Activated CD8-positive, alpha-beta T cell treated with anti-CD3 and anti-CD28 coated beads for 36 hours (primary cell): Measurements from ENCODE around the gene FRMD4B. TPM values are rescaled to one million over a fixed set of nuclear protein-coding genes. Genes with fewer than 3 reads are reported as not detected.

Experiments used
- ATAC-seq: fragments of 200-7000 bp; cut with Tn5 transposase; one replicate; pipeline ENCODE4 v1.10.0; 2021; ENCODE audit warnings: mild to moderate bottlenecking, moderate library complexity
- CTCF ChIA-PET: fragments of 350-600 bp; sonication (Branson Sonifier 250); formaldehyde crosslinking; loops from one replicate; lab custom pipeline; 2021; ENCODE audit warnings: antibody characterized with exemption; lab: Charles Lee
- POLR2A ChIA-PET: fragments of 350-600 bp; sonication (Branson Sonifier 250); formaldehyde crosslinking; loops from one replicate; lab custom pipeline; 2021; ENCODE audit warnings: antibody characterized with exemption; lab: Charles Lee
- DNase-seq: peaks from one replicate; pipeline ENCODE4 v3.0.0-alpha.2; 2020
- H3K27ac Mint-ChIP-seq: one replicate; pipeline ENCODE4 v1.8.0; 2021; ENCODE audit warnings: mild to moderate bottlenecking, mixed read lengths
- H3K27me3 Mint-ChIP-seq: one replicate; pipeline ENCODE4 v1.8.0; 2021; ENCODE audit warnings: mixed read lengths
- H3K36me3 Mint-ChIP-seq: one replicate; pipeline ENCODE4 v1.8.0; 2021; ENCODE audit warnings: low read depth, mixed read lengths
- H3K4me1 Mint-ChIP-seq: one replicate; pipeline ENCODE4 v1.8.0; 2021; ENCODE audit warnings: low read depth, mixed read lengths
- H3K4me3 Mint-ChIP-seq: one replicate; pipeline ENCODE4 v1.8.0; 2021; ENCODE audit warnings: mild to moderate bottlenecking, moderate library complexity, mixed read lengths
- H3K9me3 Mint-ChIP-seq: one replicate; pipeline ENCODE4 v1.8.0; 2021; ENCODE audit warnings: mixed read lengths
- intact Hi-C: fragments of 100-400 bp; cut with micrococcal nuclease; formaldehyde crosslinking; loops from one replicate; pipeline ENCODE4 v1.10.0; 2022
- total RNA-seq, 2 experiments: library from RNA; stranded (reverse); gene quantifications; one replicate each; pipeline ENCODE4 v1.2.3, GENCODE V29; 2021
- TF ChIP-seq, protein P1 (sequence below): fragments of 200-600 bp; IDR thresholded peaks from one replicate; pipeline ENCODE4 v1.8.0; 2022; ENCODE audit warnings: antibody characterized with exemption, mild to moderate bottlenecking

The FRMD4B gene
- total RNA-seq, 2 experiments from 2014 or later, result 11.7 to 11.8 TPM

DNA sequence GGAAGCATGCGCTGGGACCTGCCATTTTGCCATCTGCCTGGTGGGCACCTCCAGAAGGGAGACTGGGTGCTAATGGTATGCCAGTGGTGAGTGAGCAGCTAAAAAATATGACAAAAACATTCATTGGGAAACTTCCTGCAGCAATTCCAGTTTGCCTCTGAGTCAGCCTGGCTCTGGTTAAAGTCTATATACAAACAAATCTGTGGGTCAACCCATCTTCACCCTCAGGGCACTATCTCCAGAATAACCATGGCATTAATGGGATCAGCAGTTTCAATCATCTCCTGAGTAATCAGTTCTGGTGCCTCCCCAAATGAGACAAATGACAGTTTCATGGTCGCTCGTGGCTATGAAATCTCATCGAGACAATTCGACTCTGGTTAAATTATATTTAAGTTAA, 21.5 kb downstream of the FRMD4B start:
- H3K36me3 Mint-ChIP-seq, result no peaks in the 10 kb centered on the region
- POLR2A ChIA-PET, result no interaction called here

DNA sequence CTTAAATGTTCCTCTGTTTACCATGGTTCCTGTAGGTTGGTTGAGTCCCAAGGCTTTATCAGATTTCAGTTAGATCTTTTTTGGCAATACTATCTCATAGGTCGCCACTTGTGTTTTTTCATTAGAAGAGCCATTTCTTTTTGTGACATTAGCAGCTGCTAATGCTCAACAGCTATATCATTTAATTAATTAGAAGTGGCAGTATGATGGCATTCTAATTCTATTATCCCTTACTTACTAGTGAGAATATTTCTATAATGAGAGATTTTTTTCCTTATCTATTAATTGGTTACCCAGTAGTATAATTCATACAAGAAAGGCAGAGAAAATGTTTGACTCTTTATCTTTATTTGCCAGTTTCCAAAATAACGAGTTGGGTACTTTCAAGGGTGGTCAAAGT, 25.2 kb downstream of the FRMD4B start:
- no peak overlapping the region for H3K4me3 Mint-ChIP-seq
- no peak for DNase-seq
- ATAC-seq, result no peak
- no peaks in the 10 kb centered on the region for H3K27me3 Mint-ChIP-seq
- no peak overlapping the region for H3K27ac Mint-ChIP-seq
- no peaks in the 10 kb centered on the region for H3K36me3 Mint-ChIP-seq
- H3K9me3 Mint-ChIP-seq, result no peaks in the 10 kb centered on the region
- ChIA-PET POLR2A (interaction anchor here (0.6 kb wide), 1 partner anchor 17 kb away, joined by 4 read pairs; no protein-coding TSS in a partner anchor), CTCF (interaction anchor here (1.1 kb wide), 1 partner anchor 199 kb away, joined by 5 read pairs; no protein-coding TSS in a partner anchor)
- TF ChIP-seq, protein P1, sequence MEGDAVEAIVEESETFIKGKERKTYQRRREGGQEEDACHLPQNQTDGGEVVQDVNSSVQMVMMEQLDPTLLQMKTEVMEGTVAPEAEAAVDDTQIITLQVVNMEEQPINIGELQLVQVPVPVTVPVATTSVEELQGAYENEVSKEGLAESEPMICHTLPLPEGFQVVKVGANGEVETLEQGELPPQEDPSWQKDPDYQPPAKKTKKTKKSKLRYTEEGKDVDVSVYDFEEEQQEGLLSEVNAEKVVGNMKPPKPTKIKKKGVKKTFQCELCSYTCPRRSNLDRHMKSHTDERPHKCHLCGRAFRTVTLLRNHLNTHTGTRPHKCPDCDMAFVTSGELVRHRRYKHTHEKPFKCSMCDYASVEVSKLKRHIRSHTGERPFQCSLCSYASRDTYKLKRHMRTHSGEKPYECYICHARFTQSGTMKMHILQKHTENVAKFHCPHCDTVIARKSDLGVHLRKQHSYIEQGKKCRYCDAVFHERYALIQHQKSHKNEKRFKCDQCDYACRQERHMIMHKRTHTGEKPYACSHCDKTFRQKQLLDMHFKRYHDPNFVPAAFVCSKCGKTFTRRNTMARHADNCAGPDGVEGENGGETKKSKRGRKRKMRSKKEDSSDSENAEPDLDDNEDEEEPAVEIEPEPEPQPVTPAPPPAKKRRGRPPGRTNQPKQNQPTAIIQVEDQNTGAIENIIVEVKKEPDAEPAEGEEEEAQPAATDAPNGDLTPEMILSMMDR, result no peak
- H3K4me1 Mint-ChIP-seq, result no peaks in the 10 kb centered on the region
- intact Hi-C loops, result no loop called here

More for the DNA sequence above, 21.5 kb downstream of the FRMD4B start:
- Mint-ChIP-seq H3K27ac (no peak overlapping the region), H3K4me3 (no peak overlapping the region), H3K27me3 (no peaks in the 10 kb centered on the region), H3K4me1 (peaks cover 9% of the 10 kb centered on the region), H3K9me3 (no peaks in the 10 kb centered on the region)
- DNase-seq (no peak), ATAC-seq (no peak)
- TF ChIP-seq, protein P1, result no peak
- CTCF ChIA-PET, result interaction anchor here (1.1 to 1.3 kb wide), 2 partner anchors 58 to 399 kb away, joined by 3 read pairs; no protein-coding TSS in a partner anchor
- intact Hi-C loops, result no loop called here

DNA sequence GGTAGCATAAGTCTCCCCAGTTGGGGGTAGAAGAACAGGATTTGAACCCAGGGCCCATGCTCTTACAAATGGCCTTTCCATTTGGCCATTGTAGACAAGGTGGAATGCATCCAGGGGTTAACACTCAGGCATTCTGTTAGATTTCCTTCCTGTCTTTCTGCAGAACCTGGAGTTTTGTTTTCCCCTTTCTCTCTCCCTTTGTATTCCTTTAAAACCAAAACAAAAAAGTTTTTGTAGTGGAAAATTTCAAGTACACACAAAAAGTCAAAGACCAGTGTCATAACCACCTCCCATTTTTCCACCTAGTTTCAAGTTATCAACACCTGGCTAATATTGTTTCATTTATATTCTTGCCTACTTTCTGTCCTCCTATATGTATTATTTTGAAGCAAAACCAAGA, 26.0 kb downstream of the FRMD4B start:
- Mint-ChIP-seq H3K36me3 (no peaks in the 10 kb centered on the region), H3K4me3 (no peak overlapping the region), H3K9me3 (no peaks in the 10 kb centered on the region), H3K27me3 (peaks cover 2% of the 10 kb centered on the region), H3K27ac (no peak overlapping the region), H3K4me1 (no peaks in the 10 kb centered on the region)
- ATAC-seq (no peak), DNase-seq (no peak)
- ChIA-PET POLR2A (no interaction called here), CTCF (no interaction called here)
- TF ChIP-seq, protein P1, result no peak
- intact Hi-C loops, result no loop called here

DNA sequence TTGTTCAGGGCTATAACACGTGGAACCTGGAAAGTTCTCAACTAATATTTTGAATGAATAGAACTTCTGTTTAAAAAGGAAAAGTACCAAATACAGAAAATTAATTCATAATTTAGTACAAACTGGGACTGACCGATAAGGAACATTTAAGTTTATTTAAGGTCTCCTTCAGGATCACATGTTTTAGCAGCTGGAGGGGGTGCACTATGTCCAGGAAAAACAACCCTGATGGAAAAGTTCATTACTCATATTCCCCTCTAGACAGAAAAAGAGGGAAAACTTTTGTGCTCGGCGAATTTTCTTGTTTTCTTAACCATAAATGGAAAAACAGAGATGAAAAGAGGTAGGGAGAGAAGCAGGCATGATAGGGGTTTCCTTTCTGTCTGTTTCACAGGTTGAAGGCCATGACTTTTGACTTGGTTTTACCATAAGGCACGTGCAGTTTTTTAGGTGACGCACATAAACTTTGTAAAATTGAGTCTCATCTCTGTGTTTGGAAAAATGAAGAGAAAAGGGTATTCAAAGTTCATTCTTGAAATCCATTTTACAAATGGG, 26.5 kb downstream of the FRMD4B start:
- Mint-ChIP-seq H3K27me3 (peaks cover 3% of the 10 kb centered on the region), H3K4me1 (no peaks in the 10 kb centered on the region), H3K27ac (no peak overlapping the region), H3K36me3 (no peaks in the 10 kb centered on the region), H3K4me3 (no peak overlapping the region), H3K9me3 (no peaks in the 10 kb centered on the region)
- CTCF ChIA-PET, result no interaction called here
- POLR2A ChIA-PET, result no interaction called here
- intact Hi-C loops, result no loop called here
- DNase-seq (no peak), ATAC-seq (no peak)
- TF ChIP-seq, protein P1, result no peak

DNA sequence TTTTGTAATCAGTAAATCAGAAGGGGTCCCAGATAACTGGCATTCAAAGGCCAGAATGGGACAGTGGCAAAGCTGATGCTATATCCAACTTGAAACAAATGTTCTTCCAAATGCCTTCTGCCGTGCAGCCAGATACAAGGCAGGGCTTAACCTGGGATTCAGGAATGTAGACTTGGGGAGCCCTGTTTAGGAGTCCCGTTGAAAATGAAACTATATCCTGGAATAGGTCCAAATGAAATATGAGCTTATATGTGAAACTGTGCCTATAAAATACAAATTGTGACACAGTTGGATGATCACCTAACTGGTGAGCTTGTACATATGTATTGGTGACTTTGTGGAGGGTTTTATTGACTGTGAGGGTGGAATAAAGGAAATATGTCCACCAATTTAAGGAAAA, 28.7 kb downstream of the FRMD4B start:
- CTCF ChIA-PET, result interaction anchor here (1.2 to 1.3 kb wide), 2 partner anchors 17 to 30 kb away, joined by 3 read pairs; no protein-coding TSS in a partner anchor
- TF ChIP-seq, protein P1, result no peak

More for the DNA sequence above, 28.7 kb downstream of the FRMD4B start:
- H3K4me1 Mint-ChIP-seq, result peaks cover 15% of the 10 kb centered on the region
- ATAC-seq (no peak), DNase-seq (no peak)
- H3K9me3 Mint-ChIP-seq, result no peaks in the 10 kb centered on the region
- POLR2A ChIA-PET, result no interaction called here
- peaks cover 17% of the 10 kb centered on the region for H3K27me3 Mint-ChIP-seq
- H3K27ac Mint-ChIP-seq, result no peak overlapping the region
- intact Hi-C loops, result no loop called here
- no peaks in the 10 kb centered on the region for H3K36me3 Mint-ChIP-seq
- H3K4me3 Mint-ChIP-seq, result no peak overlapping the region
